Measurements from ENCODE around the gene FSD2. TPM values are rescaled to one million over a fixed set of nuclear protein-coding genes. Genes with fewer than 3 reads are reported as not detected.

The FSD2 gene
- total RNA-seq, 1 donor from 2014 or later, result 0.09 TPM

DNA sequence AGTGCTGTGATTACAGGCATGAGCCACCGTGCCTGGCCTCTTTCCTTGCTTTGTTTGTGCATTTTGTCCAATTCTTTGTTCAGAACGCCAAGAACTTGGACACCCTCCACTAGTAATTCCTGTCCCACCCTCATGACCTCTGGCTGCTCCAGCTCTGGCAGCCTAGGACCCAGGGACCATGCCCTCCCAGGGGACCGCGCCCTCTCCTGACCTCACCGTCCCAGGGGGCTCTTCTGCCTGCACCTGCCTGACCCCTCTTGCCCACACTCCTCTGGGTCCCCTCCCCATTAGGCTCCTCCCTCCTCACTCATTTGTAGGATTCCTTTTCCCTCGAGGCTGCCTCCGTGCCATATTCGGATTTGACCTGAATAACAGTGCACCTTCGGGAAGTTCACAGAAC is 41.1 kb downstream of the FSD2 start:
- Histone ChIP-seq H3K36me3 (ENCODE audit: insufficient read depth, low read length) (peaks cover 8% of the 10 kb centered on the region), H3K4me2 (ENCODE audit: low read length) (no peak overlapping the region), H3K27me3 (ENCODE audit: insufficient read depth, low read length) (no peaks in the 10 kb centered on the region), H3K4me3 (ENCODE audit: insufficient read depth, low read depth, low read length) (no peak overlapping the region), H3K27ac (ENCODE audit: low read depth, low read length) (no peak overlapping the region), H4K20me1 (ENCODE audit: insufficient read depth, low read length) (peaks cover 23% of the 10 kb centered on the region), H3K9me3 (ENCODE audit: insufficient read depth, low read depth, low read length) (no peaks in the 10 kb centered on the region), H3K4me1 (ENCODE audit: insufficient read depth, low read length) (no peaks in the 10 kb centered on the region), H2AFZ (ENCODE audit: low read depth, low read length) (no peak overlapping the region), H3K9ac (ENCODE audit: low read length) (no peak overlapping the region), H3K79me2 (ENCODE audit: insufficient read depth, low read length) (no peaks in the 10 kb centered on the region)
- TF ChIP-seq, protein P1, sequence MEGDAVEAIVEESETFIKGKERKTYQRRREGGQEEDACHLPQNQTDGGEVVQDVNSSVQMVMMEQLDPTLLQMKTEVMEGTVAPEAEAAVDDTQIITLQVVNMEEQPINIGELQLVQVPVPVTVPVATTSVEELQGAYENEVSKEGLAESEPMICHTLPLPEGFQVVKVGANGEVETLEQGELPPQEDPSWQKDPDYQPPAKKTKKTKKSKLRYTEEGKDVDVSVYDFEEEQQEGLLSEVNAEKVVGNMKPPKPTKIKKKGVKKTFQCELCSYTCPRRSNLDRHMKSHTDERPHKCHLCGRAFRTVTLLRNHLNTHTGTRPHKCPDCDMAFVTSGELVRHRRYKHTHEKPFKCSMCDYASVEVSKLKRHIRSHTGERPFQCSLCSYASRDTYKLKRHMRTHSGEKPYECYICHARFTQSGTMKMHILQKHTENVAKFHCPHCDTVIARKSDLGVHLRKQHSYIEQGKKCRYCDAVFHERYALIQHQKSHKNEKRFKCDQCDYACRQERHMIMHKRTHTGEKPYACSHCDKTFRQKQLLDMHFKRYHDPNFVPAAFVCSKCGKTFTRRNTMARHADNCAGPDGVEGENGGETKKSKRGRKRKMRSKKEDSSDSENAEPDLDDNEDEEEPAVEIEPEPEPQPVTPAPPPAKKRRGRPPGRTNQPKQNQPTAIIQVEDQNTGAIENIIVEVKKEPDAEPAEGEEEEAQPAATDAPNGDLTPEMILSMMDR (IDR thresholded peaks at IDR 0.05; ENCODE audit: insufficient read depth, low read depth, low read length), result no peak
- no peak for TF ChIP-seq EZH2 (IDR thresholded peaks at IDR 0.05; ENCODE audit: insufficient read depth, low read length)
- Mint-ChIP-seq H3K9me3 (ENCODE audit: unreplicated experiment) (no peaks in the 10 kb centered on the region), H3K4me3 (ENCODE audit: unreplicated experiment) (no peak overlapping the region), H3K27ac (ENCODE audit: unreplicated experiment) (no peak overlapping the region), H3K4me1 (ENCODE audit: low read depth, unreplicated experiment) (peaks cover 9% of the 10 kb centered on the region), H3K27me3 (ENCODE audit: low read depth, unreplicated experiment) (no peaks in the 10 kb centered on the region), H3K36me3 (ENCODE audit: low read depth, unreplicated experiment) (peaks cover 29% of the 10 kb centered on the region)
- no peak for FAIRE-seq
- no peak for DNase-seq (ENCODE audit: low read depth)

DNA sequence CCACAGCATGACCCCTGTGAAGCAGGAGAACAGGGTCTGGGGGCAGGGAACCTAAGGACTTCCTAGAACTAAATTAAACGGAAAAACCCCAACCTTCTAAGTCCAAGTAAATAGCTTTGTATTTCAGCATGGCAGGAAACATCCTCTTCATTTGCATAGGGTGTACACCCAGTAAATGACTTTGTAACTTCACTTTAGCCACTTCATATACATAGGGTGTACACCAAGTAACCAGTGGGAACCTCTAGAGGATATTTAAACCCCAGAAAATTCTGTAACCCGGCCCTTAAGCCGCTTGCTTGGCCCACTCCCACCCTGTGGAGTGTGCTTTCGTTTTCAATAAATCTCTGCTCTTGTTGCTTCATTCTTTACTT is 41.8 kb downstream of the FSD2 start:
- Histone ChIP-seq H3K9ac (ENCODE audit: low read length) (no peak overlapping the region), H2AFZ (ENCODE audit: low read depth, low read length) (no peak overlapping the region), H3K4me2 (ENCODE audit: low read length) (no peak overlapping the region), H3K4me1 (ENCODE audit: insufficient read depth, low read length) (no peaks in the 10 kb centered on the region), H3K27ac (ENCODE audit: low read depth, low read length) (no peak overlapping the region), H4K20me1 (ENCODE audit: insufficient read depth, low read length) (peaks cover 24% of the 10 kb centered on the region), H3K9me3 (ENCODE audit: insufficient read depth, low read depth, low read length) (no peaks in the 10 kb centered on the region), H3K4me3 (ENCODE audit: insufficient read depth, low read depth, low read length) (no peak overlapping the region), H3K79me2 (ENCODE audit: insufficient read depth, low read length) (peaks cover 2% of the 10 kb centered on the region), H3K36me3 (ENCODE audit: insufficient read depth, low read length) (peaks cover 8% of the 10 kb centered on the region), H3K27me3 (ENCODE audit: insufficient read depth, low read length) (no peaks in the 10 kb centered on the region)
- no peak for DNase-seq (ENCODE audit: low read depth)
- H3K36me3 Mint-ChIP-seq (ENCODE audit: low read depth, unreplicated experiment), result peaks cover 29% of the 10 kb centered on the region
- TF ChIP-seq EZH2 (IDR thresholded peaks at IDR 0.05; ENCODE audit: insufficient read depth, low read length), result no peak
- TF ChIP-seq, protein P1 (IDR thresholded peaks at IDR 0.05; ENCODE audit: insufficient read depth, low read depth, low read length), result no peak
- H3K27me3 Mint-ChIP-seq (ENCODE audit: low read depth, unreplicated experiment), result no peaks in the 10 kb centered on the region
- H3K4me1 Mint-ChIP-seq (ENCODE audit: low read depth, unreplicated experiment), result peaks cover 7% of the 10 kb centered on the region
- H3K27ac Mint-ChIP-seq (ENCODE audit: unreplicated experiment), result no peak overlapping the region
- FAIRE-seq, result no peak
- H3K9me3 Mint-ChIP-seq (ENCODE audit: unreplicated experiment), result no peaks in the 10 kb centered on the region
- no peak overlapping the region for H3K4me3 Mint-ChIP-seq (ENCODE audit: unreplicated experiment)

DNA sequence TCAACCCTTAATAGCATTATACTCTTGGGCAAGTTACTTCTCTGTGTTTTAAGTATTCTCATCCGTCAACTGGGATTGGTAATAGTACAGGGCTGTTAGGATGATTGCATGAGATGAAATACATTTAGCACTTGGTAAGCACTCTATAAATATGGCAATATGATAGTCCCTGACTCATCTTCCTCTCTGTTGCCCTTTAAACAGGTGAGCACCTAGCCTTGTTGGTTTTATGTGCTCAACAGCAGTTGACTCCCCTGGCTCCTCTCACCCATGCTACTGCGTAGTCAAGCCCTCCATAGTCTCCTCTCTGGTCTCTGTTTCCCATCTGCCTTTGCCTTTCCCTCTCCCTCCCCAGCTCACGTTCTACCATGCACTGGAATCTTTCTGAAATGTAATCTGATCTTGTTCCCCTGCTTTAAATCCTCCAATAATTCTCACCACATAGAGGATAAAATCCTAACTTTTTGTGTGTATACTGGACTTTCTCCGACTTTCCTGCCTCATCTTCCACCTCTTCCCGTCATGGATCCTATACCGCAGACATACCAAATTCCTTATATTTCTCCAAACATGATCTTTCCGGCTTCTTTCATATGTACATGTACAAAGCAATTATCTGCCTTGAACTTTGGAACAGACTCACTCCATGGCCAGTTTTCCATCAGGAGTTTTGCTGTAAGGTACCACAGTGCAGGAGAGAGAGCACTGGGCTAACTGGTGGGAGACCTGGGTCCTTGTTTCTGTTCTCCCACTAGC is 42.3 kb downstream of the FSD2 start:
- no peak for FAIRE-seq
- Mint-ChIP-seq H3K27ac (ENCODE audit: unreplicated experiment) (no peak overlapping the region), H3K4me3 (ENCODE audit: unreplicated experiment) (no peak overlapping the region), H3K9me3 (ENCODE audit: unreplicated experiment) (no peaks in the 10 kb centered on the region), H3K4me1 (ENCODE audit: low read depth, unreplicated experiment) (peaks cover 7% of the 10 kb centered on the region), H3K27me3 (ENCODE audit: low read depth, unreplicated experiment) (no peaks in the 10 kb centered on the region), H3K36me3 (ENCODE audit: low read depth, unreplicated experiment) (peaks cover 30% of the 10 kb centered on the region)
- no peak overlapping the region for H2AFZ ChIP-seq (ENCODE audit: low read depth, low read length)
- no peak overlapping the region for H3K4me2 ChIP-seq (ENCODE audit: low read length)
- no peak for DNase-seq (ENCODE audit: low read depth)
- H3K27ac ChIP-seq (ENCODE audit: low read depth, low read length), result no peak overlapping the region
- no peak overlapping the region for H3K4me3 ChIP-seq (ENCODE audit: insufficient read depth, low read depth, low read length)
- H3K79me2 ChIP-seq (ENCODE audit: insufficient read depth, low read length), result peaks cover 7% of the 10 kb centered on the region
- no peaks in the 10 kb centered on the region for H3K4me1 ChIP-seq (ENCODE audit: insufficient read depth, low read length)
- no peaks in the 10 kb centered on the region for H3K9me3 ChIP-seq (ENCODE audit: insufficient read depth, low read depth, low read length)
- H4K20me1 ChIP-seq (ENCODE audit: insufficient read depth, low read length), result peaks cover 25% of the 10 kb centered on the region
- peaks cover 13% of the 10 kb centered on the region for H3K36me3 ChIP-seq (ENCODE audit: insufficient read depth, low read length)
- no peak for TF ChIP-seq EZH2 (IDR thresholded peaks at IDR 0.05; ENCODE audit: insufficient read depth, low read length)
- TF ChIP-seq, protein P1 (IDR thresholded peaks at IDR 0.05; ENCODE audit: insufficient read depth, low read depth, low read length), result no peak
- no peaks in the 10 kb centered on the region for H3K27me3 ChIP-seq (ENCODE audit: insufficient read depth, low read length)
- no peak overlapping the region for H3K9ac ChIP-seq (ENCODE audit: low read length)
